Upper lobe of right lung (tissue), 1 donor: ENCODE results near the gene AGTPBP1. TPM values are rescaled to one million over a fixed set of nuclear protein-coding genes. Genes with fewer than 3 reads are reported as not detected.

Source experiments
- ATAC-seq: fragments of 200-7000 bp; cut with Tn5 transposase; one replicate; pipeline ENCODE4 v1.9.1; 2020; ENCODE audit warnings: mild to moderate bottlenecking, moderate library complexity
- DNase-seq: peaks from one replicate; pipeline ENCODE4 v3.0.0-alpha.2; 2020
- H3K27ac ChIP-seq: fragments of 200-600 bp; one replicate; pipeline ENCODE4 v1.8.0; 2022
- H3K27me3 ChIP-seq: fragments of 200-600 bp; one replicate; pipeline ENCODE4 v1.8.0; 2022; ENCODE audit warnings: mild to moderate bottlenecking
- H3K36me3 ChIP-seq: fragments of 200-600 bp; one replicate; pipeline ENCODE4 v1.8.0; 2022
- H3K4me1 ChIP-seq: fragments of 200-600 bp; one replicate; pipeline ENCODE4 v1.8.0; 2022
- H3K4me3 ChIP-seq: fragments of 200-600 bp; one replicate; pipeline ENCODE4 v1.8.0; 2022; ENCODE audit warnings: mild to moderate bottlenecking
- H3K9me3 ChIP-seq: fragments of 200-600 bp; one replicate; pipeline ENCODE4 v1.8.0; 2022
- CTCF ChIP-seq: fragments of 200-600 bp; IDR thresholded peaks from one replicate; pipeline ENCODE4 v1.8.0; 2022; ENCODE audit warnings: antibody characterized with exemption
- intact Hi-C: fragments of 100-400 bp; cut with DNase I; formaldehyde crosslinking; loops from one replicate; pipeline ENCODE4 v1.11.0; 2022
- total RNA-seq: library from RNA; stranded (reverse); fragmentation: NEBNext Ultra II Directional; extraction: Animal tissue kit (Norgen Biotek cat#: 25700); gene quantifications from one replicate; pipeline ENCODE4 v1.2.1, GENCODE V29; 2021
- donor health status: DM: no; HTN: yes; CAD: no; lungs with severe emphysema.

Gene AGTPBP1
- total RNA-seq, 1 donor from 2014 or later: 51.7 TPM

- ATAC-seq: no peak
- no peak for DNase-seq
- H3K36me3 ChIP-seq: no peaks in the 10 kb centered on the region
- intact Hi-C loops: no loop called here
- no peaks in the 10 kb centered on the region for H3K27me3 ChIP-seq
- no peak overlapping the region for H3K27ac ChIP-seq
- H3K4me3 ChIP-seq: no peak overlapping the region
- no peak for TF ChIP-seq CTCF
- H3K9me3 ChIP-seq: no peaks in the 10 kb centered on the region
- no peaks in the 10 kb centered on the region for H3K4me1 ChIP-seq
Observed at GRCh38 chr9:85516455-85516854, 225.3 kb downstream of the AGTPBP1 start.

GRCh38 chr9:85515021-85515420, 226.7 kb downstream of the AGTPBP1 start:
- DNase-seq: no peak
- H3K27me3 ChIP-seq: no peaks in the 10 kb centered on the region
- intact Hi-C loops: no loop called here

GRCh38 chr9:85514256-85514655, 227.5 kb downstream of the AGTPBP1 start:
- H3K27me3 ChIP-seq: no peaks in the 10 kb centered on the region
- ATAC-seq (no peak), DNase-seq (no peak)
- H3K9me3 ChIP-seq: no peaks in the 10 kb centered on the region
- no peak for TF ChIP-seq CTCF
- H3K27ac ChIP-seq: no peak overlapping the region
- H3K4me1 ChIP-seq: no peaks in the 10 kb centered on the region
- no peaks in the 10 kb centered on the region for H3K36me3 ChIP-seq
- intact Hi-C loops: no loop called here
- no peak overlapping the region for H3K4me3 ChIP-seq

More at GRCh38 chr9:85515021-85515420, 226.7 kb downstream of the AGTPBP1 start:
- H3K4me3 ChIP-seq: no peak overlapping the region
- ATAC-seq: no peak
- TF ChIP-seq CTCF: no peak
- no peaks in the 10 kb centered on the region for H3K36me3 ChIP-seq
- no peaks in the 10 kb centered on the region for H3K4me1 ChIP-seq
- H3K9me3 ChIP-seq: no peaks in the 10 kb centered on the region
- H3K27ac ChIP-seq: no peak overlapping the region

GRCh38 chr9:85511746-85512145, 230.0 kb downstream of the AGTPBP1 start:
- no peaks in the 10 kb centered on the region for H3K4me1 ChIP-seq
- no peak overlapping the region for H3K4me3 ChIP-seq
- H3K36me3 ChIP-seq: no peaks in the 10 kb centered on the region
- no peak for TF ChIP-seq CTCF
- no peaks in the 10 kb centered on the region for H3K27me3 ChIP-seq
- intact Hi-C loops: no loop called here
- no peak overlapping the region for H3K27ac ChIP-seq
- ATAC-seq (no peak), DNase-seq (no peak)
- H3K9me3 ChIP-seq: no peaks in the 10 kb centered on the region

- Histone ChIP-seq H3K4me1 (no peaks in the 10 kb centered on the region), H3K4me3 (no peak overlapping the region), H3K9me3 (no peaks in the 10 kb centered on the region), H3K27me3 (no peaks in the 10 kb centered on the region), H3K27ac (no peak overlapping the region), H3K36me3 (no peaks in the 10 kb centered on the region)
- TF ChIP-seq CTCF: no peak
- intact Hi-C loops: no loop called here
- no peak for DNase-seq
- ATAC-seq: no peak
Observed at GRCh38 chr9:85510830-85511504, 230.8 kb downstream of the AGTPBP1 start.

- H3K36me3 ChIP-seq: no peaks in the 10 kb centered on the region
Observed at GRCh38 chr9:85508616-85509015, 233.1 kb downstream of the AGTPBP1 start.

More at GRCh38 chr9:85508616-85509015, 233.1 kb downstream of the AGTPBP1 start:
- no peaks in the 10 kb centered on the region for H3K9me3 ChIP-seq
- H3K4me3 ChIP-seq: no peak overlapping the region
- no peak for TF ChIP-seq CTCF
- no peaks in the 10 kb centered on the region for H3K27me3 ChIP-seq
- ATAC-seq: peak; percentile 34
- intact Hi-C loops: no loop called here
- no peak overlapping the region for H3K27ac ChIP-seq
- no peak for DNase-seq
- H3K4me1 ChIP-seq: no peaks in the 10 kb centered on the region
